ENCODE measurements around the gene NTHL1. TPM values are rescaled to one million over a fixed set of nuclear protein-coding genes. Genes with fewer than 3 reads are reported as not detected.
A peak's percentile ranks its signal among the peaks of the same experiment; 100 is the strongest.

Gene NTHL1
- total RNA-seq, result 10 to 100 TPM; 23.8 to 34.4 TPM

GRCh38 chr16:2047330-2048115 lies at the start of gene NTHL1, which contains the start of gene TSC2:
NTHL1 (minus strand) TSS chr16:2047834; CDS start chr16:2047823, 11 bp downstream.
TSC2 (plus strand) TSS chr16:2047985; CDS start chr16:2048616, 631 bp downstream.
- peaks cover 3% of the 10 kb centered on the region for H3K36me3 Mint-ChIP-seq (ENCODE audit: low read depth)
- CTCF ChIA-PET, result interaction anchor here (0.5 to 2.4 kb wide), 11 partner anchors 9 to 543 kb away, joined by 3 to 6 read pairs (median 4); no protein-coding TSS in a partner anchor
- peak within 1 kb of the TSS; percentile 94 for H3K4me3 Mint-ChIP-seq
- POLR2A ChIA-PET, result no interaction called here
- H3K27ac Mint-ChIP-seq, result peak within 1 kb of the TSS; percentile 84
- peaks cover 22% of the 10 kb centered on the region for H3K4me1 Mint-ChIP-seq
- DNase-seq, result peak; percentile 95
- no peaks in the 10 kb centered on the region for H3K9me3 Mint-ChIP-seq
- no peaks in the 10 kb centered on the region for H3K27me3 Mint-ChIP-seq

GRCh38 chr16:2096853-2097595 lies 49.4 kb upstream of the NTHL1 start:
- CTCF ChIA-PET, result no interaction called here
- H3K4me3 Mint-ChIP-seq, result no peak overlapping the region
- no peak for DNase-seq
- POLR2A ChIA-PET, result no interaction called here
- H3K27me3 Mint-ChIP-seq, result no peaks in the 10 kb centered on the region
- H3K27ac Mint-ChIP-seq, result no peak overlapping the region
- no peaks in the 10 kb centered on the region for H3K9me3 Mint-ChIP-seq
- no peaks in the 10 kb centered on the region for H3K4me1 Mint-ChIP-seq
- H3K36me3 Mint-ChIP-seq (ENCODE audit: low read depth), result peaks cover 3% of the 10 kb centered on the region

GRCh38 chr16:2095918-2096582 lies 48.4 kb upstream of the NTHL1 start:
- no peaks in the 10 kb centered on the region for H3K4me1 Mint-ChIP-seq
- H3K27me3 Mint-ChIP-seq, result no peaks in the 10 kb centered on the region
- H3K27ac Mint-ChIP-seq, result no peak overlapping the region
- DNase-seq, result no peak
- no peak overlapping the region for H3K4me3 Mint-ChIP-seq
- ChIA-PET CTCF (no interaction called here), POLR2A (no interaction called here)
- no peaks in the 10 kb centered on the region for H3K9me3 Mint-ChIP-seq
- peaks cover 3% of the 10 kb centered on the region for H3K36me3 Mint-ChIP-seq (ENCODE audit: low read depth)

- no peak overlapping the region for H3K4me3 Mint-ChIP-seq
- H3K27me3 Mint-ChIP-seq, result no peaks in the 10 kb centered on the region
- H3K36me3 Mint-ChIP-seq (ENCODE audit: low read depth), result peaks cover 3% of the 10 kb centered on the region
- no peak for DNase-seq
- no peaks in the 10 kb centered on the region for H3K4me1 Mint-ChIP-seq
- H3K9me3 Mint-ChIP-seq, result no peaks in the 10 kb centered on the region
- CTCF ChIA-PET, result no interaction called here
- H3K27ac Mint-ChIP-seq, result no peak overlapping the region
- POLR2A ChIA-PET, result no interaction called here
Observed at GRCh38 chr16:2095315-2095853, 47.8 kb upstream of the NTHL1 start.

GRCh38 chr16:2093793-2094192 lies 46.2 kb upstream of the NTHL1 start:
- ChIA-PET CTCF (no interaction called here), POLR2A (no interaction called here)
- H3K9me3 Mint-ChIP-seq, result no peaks in the 10 kb centered on the region
- no peak overlapping the region for H3K27ac Mint-ChIP-seq
- no peaks in the 10 kb centered on the region for H3K27me3 Mint-ChIP-seq
- peaks cover 5% of the 10 kb centered on the region for H3K36me3 Mint-ChIP-seq (ENCODE audit: low read depth)
- no peak for DNase-seq
- H3K4me1 Mint-ChIP-seq, result no peaks in the 10 kb centered on the region
- no peak overlapping the region for H3K4me3 Mint-ChIP-seq

GRCh38 chr16:2092866-2093265 lies 45.2 kb upstream of the NTHL1 start:
- peaks cover 5% of the 10 kb centered on the region for H3K36me3 Mint-ChIP-seq (ENCODE audit: low read depth)
- ChIA-PET POLR2A (no interaction called here), CTCF (no interaction called here)
- H3K4me3 Mint-ChIP-seq, result no peak overlapping the region
- no peaks in the 10 kb centered on the region for H3K27me3 Mint-ChIP-seq
- H3K9me3 Mint-ChIP-seq, result no peaks in the 10 kb centered on the region
- peak overlapping the region; percentile 19 for H3K27ac Mint-ChIP-seq
- H3K4me1 Mint-ChIP-seq, result no peaks in the 10 kb centered on the region
- no peak for DNase-seq

GRCh38 chr16:2092256-2092620 lies 44.6 kb upstream of the NTHL1 start:
- Mint-ChIP-seq H3K27ac (no peak overlapping the region), H3K4me1 (no peaks in the 10 kb centered on the region), H3K9me3 (no peaks in the 10 kb centered on the region), H3K36me3 (ENCODE audit: low read depth) (peaks cover 5% of the 10 kb centered on the region), H3K4me3 (no peak overlapping the region), H3K27me3 (no peaks in the 10 kb centered on the region)
- no peak for DNase-seq
- ChIA-PET CTCF (interaction anchor here (0.6 to 0.7 kb wide), 2 partner anchors 12 to 89 kb away, joined by 3 read pairs; no protein-coding TSS in a partner anchor), POLR2A (no interaction called here)

GRCh38 chr16:2091547-2092255 lies 44.1 kb upstream of the NTHL1 start:
- CTCF ChIA-PET, result interaction anchor here (0.6 to 1.6 kb wide), 3 partner anchors 11 to 88 kb away, joined by 3 to 4 read pairs (median 3); no protein-coding TSS in a partner anchor
- POLR2A ChIA-PET, result no interaction called here
- H3K9me3 Mint-ChIP-seq, result no peaks in the 10 kb centered on the region
- H3K4me1 Mint-ChIP-seq, result no peaks in the 10 kb centered on the region
- no peak overlapping the region for H3K27ac Mint-ChIP-seq
- H3K36me3 Mint-ChIP-seq (ENCODE audit: low read depth), result peaks cover 5% of the 10 kb centered on the region
- no peaks in the 10 kb centered on the region for H3K27me3 Mint-ChIP-seq
- no peak overlapping the region for H3K4me3 Mint-ChIP-seq
- no peak for DNase-seq

- no peak overlapping the region for H3K4me3 Mint-ChIP-seq
- CTCF ChIA-PET, result interaction anchor here (1.6 kb wide), 1 partner anchor 29 kb away, joined by 4 read pairs; no protein-coding TSS in a partner anchor
- H3K36me3 Mint-ChIP-seq (ENCODE audit: low read depth), result peaks cover 5% of the 10 kb centered on the region
- POLR2A ChIA-PET, result no interaction called here
- no peak for DNase-seq
- H3K4me1 Mint-ChIP-seq, result no peaks in the 10 kb centered on the region
- no peak overlapping the region for H3K27ac Mint-ChIP-seq
- no peaks in the 10 kb centered on the region for H3K27me3 Mint-ChIP-seq
- H3K9me3 Mint-ChIP-seq, result no peaks in the 10 kb centered on the region
Observed at GRCh38 chr16:2090777-2091546, 43.3 kb upstream of the NTHL1 start.

GRCh38 chr16:2090481-2090776 lies 42.8 kb upstream of the NTHL1 start:
- no peak for DNase-seq
- H3K27ac Mint-ChIP-seq, result no peak overlapping the region
- ChIA-PET POLR2A (no interaction called here), CTCF (interaction anchor here (0.6 to 1.6 kb wide), 2 partner anchors 29 to 50 kb away, joined by 3 to 4 read pairs; no protein-coding TSS in a partner anchor)
- no peaks in the 10 kb centered on the region for H3K9me3 Mint-ChIP-seq
- H3K27me3 Mint-ChIP-seq, result no peaks in the 10 kb centered on the region
- H3K4me3 Mint-ChIP-seq, result no peak overlapping the region
- no peaks in the 10 kb centered on the region for H3K4me1 Mint-ChIP-seq
- peaks cover 5% of the 10 kb centered on the region for H3K36me3 Mint-ChIP-seq (ENCODE audit: low read depth)

GRCh38 chr16:2089706-2090480 lies 42.3 kb upstream of the NTHL1 start:
- CTCF ChIA-PET, result interaction anchor here (0.6 to 1.6 kb wide), 3 partner anchors 28 to 162 kb away, joined by 3 to 4 read pairs (median 3); no protein-coding TSS in a partner anchor
- peaks cover 5% of the 10 kb centered on the region for H3K36me3 Mint-ChIP-seq (ENCODE audit: low read depth)
- H3K9me3 Mint-ChIP-seq, result no peaks in the 10 kb centered on the region
- H3K4me1 Mint-ChIP-seq, result no peaks in the 10 kb centered on the region
- DNase-seq, result no peak
- H3K27ac Mint-ChIP-seq, result no peak overlapping the region
- POLR2A ChIA-PET, result no interaction called here
- H3K4me3 Mint-ChIP-seq, result no peak overlapping the region
- H3K27me3 Mint-ChIP-seq, result no peaks in the 10 kb centered on the region
